NCI-H2107 treated with DMSO at 0.1 percent for 48 hours (cell line): ENCODE results near the gene FSTL4.

Experiments used
- DNase-seq: peaks from one replicate; lab custom pipeline; 2025; ENCODE audit not compliant: unreplicated experiment; lab: John Stamatoyannopoulos, UW

FSTL4 gene

GRCh38 chr5:133154274-133155075, 457.9 kb downstream of the FSTL4 start:
- DNase-seq: no peak

- DNase-seq: no peak
Observed at GRCh38 chr5:133150909-133151544, 461.3 kb downstream of the FSTL4 start.

- DNase-seq: no peak
Observed at GRCh38 chr5:133149345-133149744, 463.0 kb downstream of the FSTL4 start.

GRCh38 chr5:133147815-133148567, 464.4 kb downstream of the FSTL4 start:
- no peak for DNase-seq

GRCh38 chr5:133147411-133147810, 464.9 kb downstream of the FSTL4 start:
- DNase-seq: no peak
